Measurements from ENCODE around the gene RAB11FIP4. TPM values are rescaled to one million over a fixed set of nuclear protein-coding genes. Genes with fewer than 3 reads are reported as not detected.

The RAB11FIP4 gene
- total RNA-seq, 1 experiment from 2014 or later, result 15.1 TPM

DNA sequence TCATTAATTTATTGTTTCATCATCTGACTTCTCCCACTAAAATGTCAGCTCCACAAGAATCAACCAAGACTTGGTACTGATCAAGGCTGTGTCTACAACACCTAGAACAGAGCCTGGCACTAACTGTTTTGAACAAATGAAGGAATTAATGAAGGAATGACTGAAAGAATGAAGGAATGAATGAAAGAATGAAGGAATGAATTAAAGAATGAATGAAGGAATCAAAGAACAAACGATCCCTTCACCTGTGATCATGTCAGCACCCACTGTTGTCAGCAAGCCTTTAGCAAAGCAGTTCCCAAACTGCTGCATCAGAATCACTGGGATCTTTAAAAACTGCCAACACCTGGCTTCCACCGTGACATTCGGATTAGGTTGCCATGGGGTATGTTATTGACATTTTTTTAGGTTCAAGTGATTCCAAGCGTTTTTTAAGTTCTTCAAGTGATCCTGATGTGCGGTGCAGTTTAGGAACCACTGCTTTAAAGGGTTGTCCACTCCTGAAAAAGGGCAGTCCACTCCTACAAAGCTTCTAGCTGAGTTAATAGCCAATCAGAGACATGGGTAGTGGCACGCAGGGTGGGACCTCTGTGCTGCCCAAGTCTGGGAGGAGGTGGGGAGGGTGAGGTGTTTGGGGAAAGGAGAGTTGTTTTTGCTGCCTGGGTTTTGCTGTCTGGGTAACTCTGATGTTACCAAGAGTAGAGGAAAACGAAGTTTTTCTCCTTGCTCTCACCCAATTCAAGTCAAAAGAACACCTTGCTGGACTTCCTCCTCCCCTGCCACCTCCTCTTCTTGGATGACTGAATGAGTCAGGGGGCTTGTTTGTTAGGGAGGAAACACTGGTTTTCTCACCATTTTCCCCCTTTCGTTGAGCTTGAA, 89.7 kb downstream of the RAB11FIP4 start:
- no peak for DNase-seq (ENCODE audit: low read depth, low spot score)
- POLR2A ChIA-PET, result no interaction called here
- Histone ChIP-seq H3K9ac (ENCODE audit: low read length) (no peak overlapping the region), H3K27me3 (ENCODE audit: insufficient read depth, low read length) (no peaks in the 10 kb centered on the region), H3K36me3 (ENCODE audit: control insufficient read depth in 1 of 2, insufficient read depth in 2 of 2, low read length in 2 of 2) (no peaks in the 10 kb centered on the region), H3K4me3 (replicated peaks in 1 of 2; ENCODE audit: low read depth in 1 of 2, low read length in 2 of 2) (no peak overlapping the region), H3K79me2 (ENCODE audit: insufficient read depth, low read length) (no peaks in the 10 kb centered on the region), H4K20me1 (ENCODE audit: insufficient read depth) (no peaks in the 10 kb centered on the region), H3K9me3 (ENCODE audit: control insufficient read depth in 1 of 2, insufficient read depth in 1 of 2, low read depth in 1 of 2, low read length in 2 of 2) (no peaks in the 10 kb centered on the region), H3K9me2 (ENCODE audit: insufficient read depth) (no peaks in the 10 kb centered on the region), H3K4me2 (ENCODE audit: low read length) (no peak overlapping the region), H2AFZ (ENCODE audit: low read depth, low read length, poor library complexity, severe bottlenecking) (no peak overlapping the region), H3K27ac (ENCODE audit: low read depth, low read length) (no peak overlapping the region), H3K4me1 (ENCODE audit: control insufficient read depth in 1 of 2, insufficient read depth in 2 of 2, low read length in 2 of 2) (peaks cover 0 to 15% of the 10 kb centered on the region in 2 experiments; a peak in 2 of 4 replicates)
- RAD21 ChIA-PET (ENCODE audit: low non-redundant PET in 1 of 2, low total read pairs in 2 of 2, uncharacterized antibody in 2 of 2, unreplicated experiment in 2 of 2), result no interaction called here
- no TSS peak for BruUV-seq (replicated peaks)
- CTCF ChIA-PET, result no interaction called here
- intact Hi-C loops (cut with micrococcal nuclease), result no loop called here
- peak; percentile 46; the same call in 1 of the 2 replicates for ATAC-seq
- no peak for TF ChIP-seq ZFX (IDR thresholded peaks at IDR 0.05)
- TF ChIP-seq ZNF274 (IDR thresholded peaks at IDR 0.05; ENCODE audit: low read depth, low read length), result no peak
- no peak for TF ChIP-seq JUND (IDR thresholded peaks at IDR 0.05)
- TF ChIP-seq TCF7L2 (IDR thresholded peaks at IDR 0.05; ENCODE audit: borderline replicate concordance, extremely low read depth, insufficient read depth, insufficient read length), result no peak
- no peak for TF ChIP-seq SP1 (IDR thresholded peaks at IDR 0.05; ENCODE audit: low read depth)
- TF ChIP-seq EGR1 (IDR thresholded peaks at IDR 0.05; ENCODE audit: low read depth), result no peak
- TF ChIP-seq CEBPB (IDR thresholded peaks at IDR 0.05; ENCODE audit: low read depth), result no peak
- TF ChIP-seq POLR2AphosphoS5 (IDR thresholded peaks at IDR 0.05; ENCODE audit: low read depth, low read length), result no peak
- TF ChIP-seq ZBTB33 (IDR thresholded peaks at IDR 0.05; ENCODE audit: extremely low read depth, insufficient replicate concordance, low read length), result no peak
- TF ChIP-seq YY1 (IDR thresholded peaks at IDR 0.05; ENCODE audit: extremely low read depth, insufficient replicate concordance, low read depth, low read length), result no peak

Measured in HCT116 (cell line).